Measurements from ENCODE around the gene MEF2C.

The MEF2C gene

GRCh38 chr5:88713818-88714217 is 169.2 kb downstream of the MEF2C start:
- no peak for DNase-seq (ENCODE audit: low spot score)

GRCh38 chr5:88708682-88709398 is 174.1 kb downstream of the MEF2C start:
- no peak for DNase-seq (ENCODE audit: low spot score)

GRCh38 chr5:88708021-88708420 is 175.0 kb downstream of the MEF2C start:
- DNase-seq (ENCODE audit: low spot score), result no peak

DNA sequence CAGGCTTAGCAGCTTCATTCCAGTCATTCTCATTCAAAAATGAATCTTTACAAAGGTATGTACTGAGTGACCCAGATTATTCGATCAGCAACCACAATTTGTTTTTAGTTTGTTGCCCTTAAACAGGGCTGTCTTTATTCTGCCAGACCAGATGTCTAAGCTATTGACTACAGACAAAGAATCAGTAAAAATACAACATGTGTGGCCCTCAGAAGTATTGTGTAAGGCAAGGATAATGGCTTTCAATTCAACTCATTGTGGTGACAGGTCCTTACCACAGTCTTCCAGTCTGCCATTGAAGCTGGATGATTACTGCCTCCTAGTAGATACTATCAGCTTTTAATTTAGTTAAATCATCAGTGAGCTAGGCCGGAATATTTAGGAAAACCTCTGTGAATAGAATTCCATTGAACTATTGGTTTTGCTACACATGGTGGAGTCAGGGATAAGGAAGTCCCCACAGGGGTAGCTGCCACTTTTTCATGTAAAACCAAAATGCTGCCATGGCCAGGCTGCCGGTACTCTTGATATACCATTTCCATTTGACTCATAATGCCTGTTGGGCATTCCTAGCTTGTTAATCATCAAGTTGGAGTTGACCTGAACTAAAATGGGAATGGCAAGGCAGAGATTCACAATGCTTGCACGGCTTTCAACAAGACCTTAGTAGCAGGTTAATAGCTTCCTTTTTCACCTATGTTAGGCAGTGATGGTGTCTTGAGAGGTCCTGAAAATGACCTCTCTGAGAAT is 175.6 kb downstream of the MEF2C start:
- DNase-seq (ENCODE audit: low spot score), result no peak

DNA sequence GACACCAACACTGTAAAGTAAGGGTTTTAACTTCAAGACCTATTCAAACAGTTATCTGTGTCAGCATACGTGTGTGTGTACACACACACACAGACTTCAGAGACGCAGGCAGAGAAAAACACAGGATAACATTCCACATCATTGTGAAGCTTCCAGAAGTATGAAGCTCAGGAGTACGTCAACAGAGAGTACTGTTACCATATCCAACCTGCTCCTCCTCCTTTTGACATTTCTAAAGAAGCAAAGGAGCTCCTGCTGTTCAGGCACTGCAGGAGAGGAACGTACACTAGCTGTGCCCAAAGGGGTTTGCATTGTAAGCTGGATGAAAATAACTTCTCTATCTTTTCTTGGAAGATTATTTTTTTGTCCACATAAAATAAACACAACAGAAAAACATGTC is 180.7 kb downstream of the MEF2C start:
- no peak for DNase-seq (ENCODE audit: low spot score)

- no peak for DNase-seq (ENCODE audit: low spot score)
These were observed 182.9 kb downstream of the MEF2C start for GRCh38 chr5:88700121-88700520.

- DNase-seq (ENCODE audit: low spot score), result no peak
These were observed 184.7 kb downstream of the MEF2C start for GRCh38 chr5:88698290-88698689.

GRCh38 chr5:88696466-88696865 is 186.5 kb downstream of the MEF2C start:
- no peak for DNase-seq (ENCODE audit: low spot score)

DNA sequence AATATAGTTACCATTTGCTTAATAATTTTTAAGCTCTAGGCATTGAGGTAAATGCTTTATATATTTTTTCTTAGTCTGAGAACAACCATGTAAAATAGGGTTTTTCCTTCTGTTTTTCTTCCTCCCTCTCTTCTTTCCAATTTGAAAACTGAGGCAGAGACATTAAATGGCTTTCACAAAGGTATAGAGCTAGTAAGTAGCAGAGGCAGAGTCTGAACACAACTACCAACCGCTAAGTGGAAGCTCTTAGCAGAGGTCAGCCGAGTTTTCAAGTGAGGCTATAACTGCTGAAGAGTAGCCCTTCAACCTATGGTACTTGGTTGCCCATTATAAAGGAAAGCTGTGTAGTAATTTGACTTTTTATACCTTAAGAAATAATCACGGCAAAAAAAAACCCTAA is 187.1 kb downstream of the MEF2C start:
- no peak for DNase-seq (ENCODE audit: low spot score)

DNA sequence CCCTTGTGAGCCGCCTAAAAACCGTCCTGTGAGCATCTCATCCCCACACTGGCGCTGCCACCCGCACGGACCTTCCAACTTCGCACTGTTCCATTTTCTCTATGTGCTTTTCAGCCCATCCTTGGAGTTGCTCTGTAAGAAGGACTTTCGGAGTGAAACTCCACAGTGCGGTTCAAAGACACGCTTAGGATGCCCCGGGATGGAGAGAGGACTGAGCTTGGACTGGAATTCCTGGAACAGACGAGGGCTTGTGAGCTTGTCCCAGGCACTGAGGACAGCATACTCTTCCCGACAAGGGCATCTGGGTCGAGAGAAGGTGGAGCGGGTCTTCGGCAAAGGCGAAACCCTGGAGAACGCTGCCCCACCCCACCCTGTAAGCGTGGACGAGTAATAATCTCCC is 187.8 kb downstream of the MEF2C start:
- DNase-seq (ENCODE audit: low spot score), result no peak

DNA sequence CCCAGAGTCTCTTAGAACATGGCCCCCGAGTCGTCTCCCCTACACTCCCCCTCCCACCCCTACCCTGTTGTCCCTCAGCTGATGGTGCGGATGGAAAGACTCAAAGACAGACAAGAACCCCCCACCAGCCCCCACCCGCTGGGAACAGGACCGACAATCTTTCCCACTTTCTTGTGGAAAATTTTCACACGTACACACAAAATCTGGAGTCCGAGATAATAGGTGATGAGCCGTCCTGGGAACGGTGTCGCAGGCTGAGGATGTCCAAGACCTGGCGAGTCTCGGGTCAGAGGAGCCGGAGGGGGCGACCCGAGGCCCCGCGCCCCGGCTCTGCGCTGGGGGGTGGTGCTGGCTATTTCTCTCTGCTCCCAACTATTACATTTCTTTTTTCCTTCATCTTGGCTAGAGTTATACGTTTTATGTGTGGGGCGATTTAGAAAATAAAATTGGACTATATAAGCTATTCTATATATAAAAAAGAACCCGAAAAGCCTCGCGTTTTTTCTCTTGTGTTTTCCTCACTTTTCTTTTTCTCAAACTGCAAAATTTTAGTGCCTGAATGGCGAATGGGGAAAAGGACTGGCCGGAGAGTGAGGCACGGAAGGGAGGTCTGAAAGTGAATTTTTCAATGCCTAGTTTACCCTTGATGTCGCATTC is 188.8 kb downstream of the MEF2C start:
- no peak for DNase-seq (ENCODE audit: low spot score)

GRCh38 chr5:88693071-88693932 is 189.7 kb downstream of the MEF2C start:
- DNase-seq (ENCODE audit: low spot score), result no peak

- no peak for DNase-seq (ENCODE audit: low spot score)
These were observed 190.8 kb downstream of the MEF2C start for GRCh38 chr5:88691945-88692868.

- DNase-seq (ENCODE audit: low spot score), result no peak
These were observed 191.8 kb downstream of the MEF2C start for GRCh38 chr5:88691230-88691582.

- peak; percentile 54 for DNase-seq (ENCODE audit: low spot score)
These were observed 192.4 kb downstream of the MEF2C start for GRCh38 chr5:88690409-88691229.

GRCh38 chr5:88689668-88690408 is 193.1 kb downstream of the MEF2C start:
- DNase-seq (ENCODE audit: low spot score), result no peak

- no peak for DNase-seq (ENCODE audit: low spot score)
These were observed 193.9 kb downstream of the MEF2C start for GRCh38 chr5:88688984-88689667.

DNA sequence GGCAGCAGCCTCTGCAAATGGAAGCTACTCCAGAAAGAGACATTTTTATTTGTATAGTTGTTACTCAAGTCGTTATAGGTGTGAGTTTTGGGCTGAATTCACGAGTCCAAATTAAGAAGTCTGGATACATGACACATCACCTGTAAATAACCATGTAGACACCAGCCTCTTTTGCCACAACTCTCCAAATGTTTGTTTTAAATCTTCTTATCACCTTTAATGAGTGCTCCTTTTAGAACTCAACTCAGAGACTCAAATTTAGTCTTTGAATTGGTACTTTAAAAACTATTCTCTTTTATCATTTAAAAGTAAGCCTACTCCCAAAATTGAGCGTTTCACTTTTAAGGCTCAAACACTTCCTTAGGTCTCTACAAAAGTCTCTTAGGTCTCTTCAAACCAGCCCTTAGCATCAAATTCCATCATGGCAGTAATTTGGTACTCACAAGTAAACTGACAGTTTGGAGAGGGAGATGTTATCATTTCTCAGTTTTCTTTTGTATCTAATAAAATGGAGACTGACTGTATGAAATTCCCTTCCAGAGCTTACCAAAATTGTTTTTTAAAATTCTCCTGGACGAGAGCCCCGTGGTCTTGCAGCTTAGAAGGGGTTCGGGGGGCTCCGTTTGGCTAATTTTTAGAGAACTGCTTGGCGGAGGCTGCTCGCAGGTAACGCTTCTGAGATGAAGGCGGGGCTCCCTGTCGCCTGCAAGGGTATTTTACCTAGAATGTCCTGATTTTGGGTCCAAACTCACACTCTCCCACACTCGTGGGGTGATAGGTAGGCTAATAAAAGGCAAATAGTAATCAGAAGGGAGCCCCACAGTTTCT is 194.6 kb downstream of the MEF2C start:
- DNase-seq (ENCODE audit: low spot score), result no peak
